SK-N-SH (cell line): Measurements from ENCODE around the gene GRB7.

Experiments used
- RCOR1 ChIP-seq: fragments of 150-350 bp; IDR thresholded peaks from 2 replicates; pipeline ENCODE4 v1.6.1; 2017; ENCODE audit warnings: antibody characterized with exemption, low read length
- SMC3 ChIP-seq: IDR thresholded peaks from 2 replicates; pipeline ENCODE4 v1.6.1; 2012; ENCODE audit warnings: low read depth, low read length, improper control_type of control experiment
- TF ChIP-seq, protein P1 (sequence below): fragments of 200-600 bp; sonication (generic); IDR thresholded peaks from 2 replicates; pipeline ENCODE4 v1.6.1; 2017; ENCODE audit warnings: antibody characterized with exemption, mild to moderate bottlenecking, moderate library complexity
- TF ChIP-seq, protein P2 (sequence below): fragments of 150-350 bp; IDR thresholded peaks from 2 replicates; pipeline ENCODE4 v1.6.1; 2017; ENCODE audit warnings: antibody characterized with exemption, low read length, low read depth, borderline replicate concordance
- TF ChIP-seq, protein P3 (sequence below): IDR thresholded peaks from 2 replicates; pipeline ENCODE4 v1.4.0; 2012; ENCODE audit warnings: low read depth

DNA sequence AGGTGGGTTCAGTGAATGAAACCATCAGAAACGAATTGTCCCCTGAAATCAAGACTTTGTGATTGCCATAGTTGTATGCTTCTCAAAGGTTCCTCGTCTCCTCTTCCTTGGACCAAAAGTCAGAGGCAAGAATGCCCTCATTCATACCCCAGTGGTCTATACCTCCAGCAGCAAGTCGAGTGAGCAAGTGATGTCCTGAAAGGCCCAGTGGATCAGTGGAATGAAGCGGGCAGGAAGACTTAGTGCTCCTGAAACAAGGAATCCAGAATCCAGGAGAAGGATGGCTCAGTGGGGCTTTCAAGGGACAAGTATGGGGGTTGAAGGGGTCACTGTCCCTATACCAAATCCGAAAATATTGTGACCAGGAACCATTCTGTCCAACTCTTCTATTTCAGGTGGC lies 43.1 kb upstream of the GRB7 start:
- no peak for TF ChIP-seq SMC3
- TF ChIP-seq, protein P1, sequence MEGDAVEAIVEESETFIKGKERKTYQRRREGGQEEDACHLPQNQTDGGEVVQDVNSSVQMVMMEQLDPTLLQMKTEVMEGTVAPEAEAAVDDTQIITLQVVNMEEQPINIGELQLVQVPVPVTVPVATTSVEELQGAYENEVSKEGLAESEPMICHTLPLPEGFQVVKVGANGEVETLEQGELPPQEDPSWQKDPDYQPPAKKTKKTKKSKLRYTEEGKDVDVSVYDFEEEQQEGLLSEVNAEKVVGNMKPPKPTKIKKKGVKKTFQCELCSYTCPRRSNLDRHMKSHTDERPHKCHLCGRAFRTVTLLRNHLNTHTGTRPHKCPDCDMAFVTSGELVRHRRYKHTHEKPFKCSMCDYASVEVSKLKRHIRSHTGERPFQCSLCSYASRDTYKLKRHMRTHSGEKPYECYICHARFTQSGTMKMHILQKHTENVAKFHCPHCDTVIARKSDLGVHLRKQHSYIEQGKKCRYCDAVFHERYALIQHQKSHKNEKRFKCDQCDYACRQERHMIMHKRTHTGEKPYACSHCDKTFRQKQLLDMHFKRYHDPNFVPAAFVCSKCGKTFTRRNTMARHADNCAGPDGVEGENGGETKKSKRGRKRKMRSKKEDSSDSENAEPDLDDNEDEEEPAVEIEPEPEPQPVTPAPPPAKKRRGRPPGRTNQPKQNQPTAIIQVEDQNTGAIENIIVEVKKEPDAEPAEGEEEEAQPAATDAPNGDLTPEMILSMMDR, result no peak
- TF ChIP-seq, protein P2, sequence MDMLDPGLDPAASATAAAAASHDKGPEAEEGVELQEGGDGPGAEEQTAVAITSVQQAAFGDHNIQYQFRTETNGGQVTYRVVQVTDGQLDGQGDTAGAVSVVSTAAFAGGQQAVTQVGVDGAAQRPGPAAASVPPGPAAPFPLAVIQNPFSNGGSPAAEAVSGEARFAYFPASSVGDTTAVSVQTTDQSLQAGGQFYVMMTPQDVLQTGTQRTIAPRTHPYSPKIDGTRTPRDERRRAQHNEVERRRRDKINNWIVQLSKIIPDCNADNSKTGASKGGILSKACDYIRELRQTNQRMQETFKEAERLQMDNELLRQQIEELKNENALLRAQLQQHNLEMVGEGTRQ, result no peak
- no peak for TF ChIP-seq RCOR1
- TF ChIP-seq, protein P3, sequence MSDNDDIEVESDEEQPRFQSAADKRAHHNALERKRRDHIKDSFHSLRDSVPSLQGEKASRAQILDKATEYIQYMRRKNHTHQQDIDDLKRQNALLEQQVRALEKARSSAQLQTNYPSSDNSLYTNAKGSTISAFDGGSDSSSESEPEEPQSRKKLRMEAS, result no peak
